ENCODE data around the gene MKI67.

Gene MKI67

DNA sequence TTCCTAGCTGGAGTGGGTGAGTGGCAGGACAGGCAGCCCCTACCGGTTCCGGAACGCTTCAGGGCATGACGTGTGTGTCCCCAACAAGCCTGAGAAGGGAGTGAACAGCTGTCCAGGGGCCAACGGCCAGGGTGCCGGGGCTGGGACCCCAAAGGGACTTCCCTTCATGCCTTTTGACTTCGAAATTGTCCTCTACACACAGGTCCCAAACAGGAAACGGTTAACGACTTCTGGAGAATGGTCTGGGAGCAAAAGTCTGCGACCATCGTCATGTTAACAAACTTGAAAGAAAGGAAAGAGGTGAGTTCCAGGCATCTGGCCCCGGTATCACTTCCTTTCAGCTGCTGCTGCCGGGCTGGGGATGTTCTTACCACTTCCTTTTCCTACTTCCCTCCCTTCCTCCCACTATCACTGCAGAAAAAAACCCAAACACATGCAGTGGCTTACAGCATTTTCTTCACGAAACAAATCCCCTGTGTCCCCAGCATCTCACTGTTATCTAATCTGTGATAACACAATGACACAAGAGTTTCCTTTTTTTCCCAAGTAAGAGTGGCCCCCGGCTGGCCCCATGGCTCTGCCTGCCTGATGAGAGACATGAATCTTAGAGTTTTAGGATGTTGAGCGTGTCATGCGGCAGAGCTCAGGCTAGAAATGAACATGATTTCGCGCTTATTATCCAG lies 63.2 kb downstream of the MKI67 start:
- no peak overlapping the region for H3K27ac ChIP-seq (ENCODE audit: low read depth, low read length)
- no peak overlapping the region for H3K4me3 ChIP-seq (ENCODE audit: low read length)
- H3K27me3 ChIP-seq (ENCODE audit: control insufficient read depth, insufficient read depth, low read length), result no peaks in the 10 kb centered on the region
- peaks cover 12% of the 10 kb centered on the region for H3K36me3 ChIP-seq (ENCODE audit: control insufficient read depth, insufficient read depth, low read length)
- no peaks in the 10 kb centered on the region for H3K4me1 ChIP-seq (ENCODE audit: control insufficient read depth, insufficient read depth, low read length)
- no peak overlapping the region for H3K9ac ChIP-seq (ENCODE audit: low read length)

DNA sequence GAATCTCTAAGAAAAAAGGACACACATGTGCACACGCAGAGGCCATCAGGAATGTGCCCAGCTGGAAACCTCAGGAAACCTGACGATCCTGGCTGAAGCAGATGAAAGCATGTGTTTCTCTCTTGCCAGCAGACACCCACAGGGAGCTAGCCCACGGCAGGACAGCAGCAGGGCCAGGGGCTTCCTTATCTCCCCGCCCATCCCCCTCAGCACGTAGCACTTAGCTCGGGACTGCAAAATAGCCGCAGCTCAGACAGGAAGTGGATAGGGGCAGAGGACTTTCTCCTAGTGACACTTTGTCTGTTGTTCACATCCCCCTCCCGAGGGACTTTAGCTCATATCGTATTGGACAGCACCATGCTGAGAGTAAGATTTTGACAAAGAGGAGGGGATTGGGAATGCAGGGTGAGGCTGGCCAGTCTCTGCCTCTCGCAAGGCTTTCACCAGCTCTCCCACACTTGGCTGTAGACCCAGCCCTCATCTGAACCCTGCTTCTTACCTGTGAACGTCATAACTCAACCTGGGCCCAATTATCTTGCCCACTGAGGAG lies 63.8 kb downstream of the MKI67 start:
- Histone ChIP-seq H3K4me1 (ENCODE audit: control insufficient read depth, insufficient read depth, low read length) (no peaks in the 10 kb centered on the region), H3K27ac (ENCODE audit: low read depth, low read length) (peak overlapping the region; percentile 17), H3K36me3 (ENCODE audit: control insufficient read depth, insufficient read depth, low read length) (peaks cover 11% of the 10 kb centered on the region), H3K9ac (ENCODE audit: low read length) (no peak overlapping the region), H3K27me3 (ENCODE audit: control insufficient read depth, insufficient read depth, low read length) (no peaks in the 10 kb centered on the region), H3K4me3 (ENCODE audit: low read length) (peak overlapping the region; percentile 19)

DNA sequence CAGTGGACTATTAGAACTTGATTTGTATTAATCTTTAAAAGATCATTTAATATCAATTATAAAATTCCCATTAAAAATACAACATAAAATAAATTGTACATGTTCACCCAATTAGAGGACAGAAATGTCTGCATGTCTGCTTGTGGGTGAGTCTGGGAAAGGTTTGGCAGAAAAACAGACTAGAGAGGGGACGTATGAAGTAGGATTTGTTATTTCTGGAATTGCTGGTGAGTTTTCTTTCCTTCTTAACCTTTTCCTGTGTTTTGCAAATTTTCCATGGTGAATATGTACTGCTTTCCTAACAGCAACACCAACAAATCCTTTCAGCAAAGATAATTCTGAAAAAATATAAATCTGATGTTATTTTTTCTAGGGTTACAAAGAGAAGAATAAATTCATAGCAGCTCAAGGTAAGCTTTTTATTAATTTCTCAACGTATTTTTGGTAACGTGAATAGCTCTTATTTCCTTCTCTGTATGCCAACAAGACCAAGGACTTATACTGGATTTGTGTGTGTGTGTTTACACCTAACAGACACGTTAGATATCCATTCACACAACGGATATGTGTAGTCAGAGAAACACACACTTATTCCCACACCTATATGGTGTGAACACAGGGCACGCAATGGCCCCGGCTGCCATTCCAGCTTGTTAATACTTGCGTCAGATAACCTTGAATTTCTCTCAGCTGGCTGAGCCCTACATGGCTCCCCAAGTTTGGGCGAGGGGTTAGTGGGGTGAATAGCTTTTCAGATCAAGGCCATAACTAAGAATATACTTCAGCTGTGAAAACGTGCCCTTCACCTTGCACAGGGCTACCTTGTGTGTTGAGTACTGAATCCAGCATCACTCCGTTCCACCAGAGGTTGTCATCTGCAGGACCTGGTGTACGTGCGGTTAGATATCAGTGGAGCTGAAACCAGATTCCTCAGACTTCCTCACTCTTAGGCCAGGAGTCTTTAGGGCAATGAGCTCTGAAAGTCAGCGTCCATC lies 64.6 kb downstream of the MKI67 start:
- Histone ChIP-seq H3K36me3 (ENCODE audit: control insufficient read depth, insufficient read depth, low read length) (peaks cover 5% of the 10 kb centered on the region), H3K27ac (ENCODE audit: low read depth, low read length) (no peak overlapping the region), H3K4me3 (ENCODE audit: low read length) (peak overlapping the region; percentile 19), H3K27me3 (ENCODE audit: control insufficient read depth, insufficient read depth, low read length) (no peaks in the 10 kb centered on the region), H3K4me1 (ENCODE audit: control insufficient read depth, insufficient read depth, low read length) (no peaks in the 10 kb centered on the region), H3K9ac (ENCODE audit: low read length) (no peak overlapping the region)

DNA sequence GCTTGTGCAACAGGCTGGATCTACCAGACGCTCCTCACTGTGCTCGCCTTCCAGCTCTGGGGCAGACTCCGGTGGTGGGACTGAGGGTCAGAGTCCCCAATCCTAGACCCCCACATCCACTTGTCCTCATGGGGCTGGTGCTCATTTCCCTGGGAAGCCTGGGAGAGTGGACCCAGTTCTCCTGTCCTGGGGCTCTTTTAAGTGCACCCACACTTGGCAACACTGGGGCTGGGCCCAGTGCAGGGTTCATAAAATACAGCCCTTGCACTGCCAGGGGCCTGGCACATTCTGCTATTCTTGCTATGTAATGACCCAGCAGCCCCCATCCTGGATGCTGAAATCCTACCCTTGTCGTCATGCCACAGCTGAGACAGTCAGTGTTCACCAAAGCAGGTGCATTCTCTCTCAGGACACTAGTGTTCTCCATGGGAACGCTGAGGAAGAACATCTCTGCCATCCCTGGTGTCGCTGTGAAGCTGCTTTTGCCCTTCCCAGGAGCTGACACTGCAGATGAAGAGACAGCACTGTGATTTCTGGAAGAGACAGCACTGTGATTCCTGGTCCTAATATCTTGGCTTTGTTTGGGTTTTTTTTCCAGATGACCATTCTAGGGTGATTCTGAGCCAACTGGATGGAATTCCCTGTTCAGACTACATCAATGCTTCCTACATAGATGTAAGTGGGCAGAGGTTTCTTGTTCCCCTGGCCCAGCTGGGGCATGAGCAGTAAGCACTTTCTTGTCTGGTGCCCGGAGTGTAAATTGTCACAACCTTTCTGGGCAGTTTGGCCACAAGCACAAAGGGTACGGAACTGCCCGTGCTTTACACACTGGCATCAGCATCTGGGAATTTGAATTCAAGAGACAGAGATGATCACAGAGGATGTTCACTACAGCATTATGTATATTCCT lies 65.6 kb downstream of the MKI67 start:
- Histone ChIP-seq H3K4me3 (ENCODE audit: low read length) (no peak overlapping the region), H3K27me3 (ENCODE audit: control insufficient read depth, insufficient read depth, low read length) (no peaks in the 10 kb centered on the region), H3K27ac (ENCODE audit: low read depth, low read length) (no peak overlapping the region), H3K36me3 (ENCODE audit: control insufficient read depth, insufficient read depth, low read length) (peaks cover 5% of the 10 kb centered on the region), H3K4me1 (ENCODE audit: control insufficient read depth, insufficient read depth, low read length) (no peaks in the 10 kb centered on the region), H3K9ac (ENCODE audit: low read length) (no peak overlapping the region)

DNA sequence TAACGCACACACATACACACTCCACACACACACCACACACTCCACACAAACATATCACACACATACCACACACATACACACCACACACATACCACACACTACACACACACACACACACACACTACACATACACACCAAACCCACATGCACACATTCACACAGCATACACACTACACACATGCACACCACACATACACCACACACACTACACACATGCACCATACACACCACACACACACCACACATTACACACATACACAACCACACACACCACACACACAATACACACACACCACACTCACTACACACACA lies 66.3 kb downstream of the MKI67 start:
- Histone ChIP-seq H3K27ac (ENCODE audit: low read depth, low read length) (no peak overlapping the region), H3K36me3 (ENCODE audit: control insufficient read depth, insufficient read depth, low read length) (peaks cover 3% of the 10 kb centered on the region), H3K4me3 (ENCODE audit: low read length) (no peak overlapping the region), H3K27me3 (ENCODE audit: control insufficient read depth, insufficient read depth, low read length) (no peaks in the 10 kb centered on the region), H3K4me1 (ENCODE audit: control insufficient read depth, insufficient read depth, low read length) (no peaks in the 10 kb centered on the region), H3K9ac (ENCODE audit: low read length) (no peak overlapping the region)

DNA sequence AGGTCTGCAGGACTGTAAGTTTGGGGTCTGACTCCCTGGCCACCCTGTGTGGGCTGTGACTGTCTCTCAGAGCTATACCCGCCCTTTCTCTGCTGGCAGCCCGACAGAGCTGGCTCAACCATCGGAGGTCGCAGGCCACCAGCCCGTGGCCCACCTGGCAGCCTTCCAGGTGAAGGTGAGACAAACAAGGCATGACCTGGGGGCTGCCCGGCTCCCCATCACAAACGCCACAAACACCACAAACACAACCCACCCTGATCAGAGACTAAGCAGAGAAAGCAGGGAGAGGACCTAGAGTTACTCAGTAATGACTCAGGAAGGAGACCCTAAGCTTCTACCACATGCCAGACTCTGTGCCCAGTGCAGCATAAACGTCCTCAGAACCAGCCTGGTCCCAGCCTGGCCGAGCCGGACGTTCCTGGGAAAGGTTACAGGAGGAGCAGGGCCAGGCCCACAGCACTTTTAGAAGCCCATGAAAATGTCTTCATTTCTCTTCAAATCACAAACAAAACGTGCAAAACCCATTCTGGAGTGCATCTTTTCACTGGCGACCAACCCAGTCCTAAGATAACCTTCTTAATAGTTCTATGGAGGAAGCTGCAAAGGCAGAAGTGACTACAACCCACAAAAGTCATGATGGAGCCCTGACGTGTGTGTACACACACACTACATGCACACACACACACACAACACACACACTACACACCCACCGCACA lies 66.8 kb downstream of the MKI67 start:
- H3K27ac ChIP-seq (ENCODE audit: low read depth, low read length), result no peak overlapping the region
- no peaks in the 10 kb centered on the region for H3K27me3 ChIP-seq (ENCODE audit: control insufficient read depth, insufficient read depth, low read length)
- H3K9ac ChIP-seq (ENCODE audit: low read length), result no peak overlapping the region
- H3K4me3 ChIP-seq (ENCODE audit: low read length), result no peak overlapping the region
- H3K36me3 ChIP-seq (ENCODE audit: control insufficient read depth, insufficient read depth, low read length), result peaks cover 3% of the 10 kb centered on the region
- no peaks in the 10 kb centered on the region for H3K4me1 ChIP-seq (ENCODE audit: control insufficient read depth, insufficient read depth, low read length)

DNA sequence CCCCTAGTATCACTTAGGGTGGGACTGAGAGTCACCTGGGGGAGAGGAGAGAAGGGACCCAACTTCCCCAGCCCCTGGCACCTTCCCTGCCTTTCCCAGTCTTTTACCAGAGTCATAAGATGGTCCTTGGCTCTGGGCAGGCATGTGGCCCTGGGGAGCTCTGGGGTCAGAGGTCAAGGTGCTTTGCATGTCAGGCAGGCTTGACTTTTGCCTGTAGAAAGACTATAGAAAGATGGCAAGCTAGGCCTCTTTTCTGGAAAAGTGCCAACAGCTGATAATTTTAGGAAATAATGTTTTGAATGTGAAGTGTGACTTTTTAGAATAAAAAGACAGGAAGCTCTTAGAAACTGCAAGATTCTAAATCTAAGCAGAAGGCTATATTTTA lies 67.5 kb downstream of the MKI67 start:
- Histone ChIP-seq H3K36me3 (ENCODE audit: control insufficient read depth, insufficient read depth, low read length) (peaks cover 3% of the 10 kb centered on the region), H3K9ac (ENCODE audit: low read length) (no peak overlapping the region), H3K4me1 (ENCODE audit: control insufficient read depth, insufficient read depth, low read length) (no peaks in the 10 kb centered on the region), H3K27ac (ENCODE audit: low read depth, low read length) (no peak overlapping the region), H3K27me3 (ENCODE audit: control insufficient read depth, insufficient read depth, low read length) (no peaks in the 10 kb centered on the region), H3K4me3 (ENCODE audit: low read length) (no peak overlapping the region)

DNA sequence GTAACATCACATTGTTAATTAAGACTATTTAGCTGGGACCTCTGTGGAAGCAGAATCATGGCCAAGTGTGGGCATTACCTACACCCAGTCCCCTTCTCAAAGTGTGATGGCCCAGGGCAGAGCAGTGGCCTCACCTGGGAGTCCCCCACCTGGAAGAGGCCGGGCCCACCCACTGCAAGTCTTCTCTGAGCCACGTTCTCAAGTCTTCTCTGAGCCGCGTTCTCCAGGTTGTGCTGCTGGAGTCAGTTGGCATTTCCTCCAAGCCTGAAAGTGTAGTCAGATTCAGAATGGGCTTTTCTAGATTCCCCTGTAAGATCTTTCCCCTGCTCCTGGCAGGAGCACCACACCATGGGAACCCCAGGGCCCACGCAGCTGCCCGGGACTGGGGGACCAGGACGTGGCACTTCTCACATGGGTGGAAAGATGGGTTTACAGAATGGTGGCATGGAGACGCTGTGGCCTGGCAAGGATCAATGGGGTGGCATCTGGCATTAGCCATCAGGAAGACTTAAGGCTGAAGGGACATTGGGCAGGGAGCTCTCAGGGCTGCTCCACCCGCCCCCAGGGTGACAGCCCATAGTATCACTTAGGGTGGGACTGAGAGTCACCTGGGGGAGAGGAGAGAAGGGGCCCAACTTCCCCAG lies 68.0 kb downstream of the MKI67 start:
- no peak overlapping the region for H3K4me3 ChIP-seq (ENCODE audit: low read length)
- no peaks in the 10 kb centered on the region for H3K4me1 ChIP-seq (ENCODE audit: control insufficient read depth, insufficient read depth, low read length)
- peaks cover 3% of the 10 kb centered on the region for H3K36me3 ChIP-seq (ENCODE audit: control insufficient read depth, insufficient read depth, low read length)
- no peak overlapping the region for H3K9ac ChIP-seq (ENCODE audit: low read length)
- no peak overlapping the region for H3K27ac ChIP-seq (ENCODE audit: low read depth, low read length)
- H3K27me3 ChIP-seq (ENCODE audit: control insufficient read depth, insufficient read depth, low read length), result no peaks in the 10 kb centered on the region

DNA sequence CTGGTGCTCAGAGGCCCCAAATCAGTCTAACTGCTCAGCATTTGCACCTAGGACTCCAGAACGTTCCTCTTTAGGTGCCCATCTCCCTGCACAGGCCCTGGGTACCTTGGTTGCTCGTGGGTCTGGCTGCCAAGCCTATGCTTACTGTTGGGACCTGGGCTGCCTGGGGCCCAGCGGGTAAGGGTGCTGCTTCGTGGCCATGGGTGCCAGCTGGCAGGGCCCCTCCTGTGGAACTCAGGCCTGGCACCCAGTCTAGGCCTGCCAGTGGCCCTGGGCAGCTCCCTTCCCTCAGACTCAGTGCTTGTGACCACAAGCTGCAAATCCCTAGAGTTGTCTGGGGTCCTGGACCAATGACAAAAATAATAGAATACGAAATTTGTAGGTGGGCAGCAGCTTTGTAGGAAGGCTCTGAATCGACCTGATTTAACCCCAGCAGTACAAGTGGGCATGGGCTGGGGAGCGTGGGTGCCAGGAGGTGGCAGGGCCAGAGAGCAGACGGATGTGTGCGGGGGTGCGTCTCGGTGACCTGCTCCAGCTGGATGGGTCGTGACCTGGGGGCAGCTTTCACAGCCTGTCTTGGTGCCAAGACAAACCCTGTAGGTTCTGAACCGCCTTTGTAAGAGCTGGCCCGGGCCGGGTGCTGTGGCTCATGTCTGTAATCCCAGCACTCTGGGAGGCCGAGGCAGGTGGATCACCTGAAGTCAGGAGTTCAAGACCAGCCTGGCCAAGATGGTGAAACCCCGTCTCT lies 69.7 kb downstream of the MKI67 start:
- Histone ChIP-seq H3K4me1 (ENCODE audit: control insufficient read depth, insufficient read depth, low read length) (no peaks in the 10 kb centered on the region), H3K9ac (ENCODE audit: low read length) (no peak overlapping the region), H3K27ac (ENCODE audit: low read depth, low read length) (no peak overlapping the region), H3K36me3 (ENCODE audit: control insufficient read depth, insufficient read depth, low read length) (peaks cover 7% of the 10 kb centered on the region), H3K4me3 (ENCODE audit: low read length) (no peak overlapping the region), H3K27me3 (ENCODE audit: control insufficient read depth, insufficient read depth, low read length) (no peaks in the 10 kb centered on the region)

DNA sequence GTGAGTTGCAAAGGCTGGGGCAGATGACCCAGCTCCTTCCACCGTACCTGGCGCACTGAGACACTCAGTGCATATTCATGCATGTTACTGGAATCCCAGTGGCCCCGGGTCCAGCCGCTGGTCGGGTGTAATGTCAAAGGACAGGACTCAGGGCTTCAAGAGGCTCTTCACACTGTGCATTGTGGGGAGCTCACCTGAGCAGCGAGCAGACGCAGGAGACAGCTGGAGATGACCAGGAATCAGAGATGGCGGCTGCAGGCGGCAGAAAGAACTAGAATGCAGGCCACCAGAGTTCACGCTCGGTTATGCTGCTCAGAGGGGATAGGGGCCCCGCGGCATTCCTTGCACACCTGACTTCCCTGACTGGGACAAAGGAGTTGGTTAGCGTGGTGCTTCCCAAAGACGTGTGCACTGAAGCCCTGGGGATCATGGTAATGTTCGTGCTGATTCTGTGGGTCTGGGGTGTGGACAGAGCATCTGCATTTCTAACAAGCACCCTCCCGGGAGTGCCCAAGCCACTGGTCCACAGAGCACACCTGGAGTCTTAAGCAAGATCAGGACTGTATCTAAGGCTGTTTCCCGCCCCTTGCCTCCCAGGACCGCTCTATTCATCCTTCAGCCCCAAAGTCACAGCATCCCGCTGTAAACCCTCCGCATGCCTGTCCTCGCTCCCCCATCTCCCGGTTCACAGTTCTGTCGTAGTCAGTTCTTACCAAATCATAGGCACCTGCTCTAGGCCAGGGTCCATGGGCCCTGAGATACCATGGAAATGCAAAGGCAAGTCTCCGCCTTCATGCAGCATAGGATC lies 71.0 kb downstream of the MKI67 start:
- no peaks in the 10 kb centered on the region for H3K4me1 ChIP-seq (ENCODE audit: control insufficient read depth, insufficient read depth, low read length)
- peaks cover 7% of the 10 kb centered on the region for H3K36me3 ChIP-seq (ENCODE audit: control insufficient read depth, insufficient read depth, low read length)
- no peak overlapping the region for H3K4me3 ChIP-seq (ENCODE audit: low read length)
- no peak overlapping the region for H3K27ac ChIP-seq (ENCODE audit: low read depth, low read length)
- H3K27me3 ChIP-seq (ENCODE audit: control insufficient read depth, insufficient read depth, low read length), result no peaks in the 10 kb centered on the region
- no peak overlapping the region for H3K9ac ChIP-seq (ENCODE audit: low read length)
